HG02943 (cell line): ENCODE measurements around the gene GPM6B.
"Not testable (repeated sequence)": the region's sequence is repeated elsewhere in the genome, so short reads cannot be mapped to it uniquely, and the experiment has no call there.

Experiments
- ATAC-seq: cut with Tn5 transposase; IDR thresholded peaks from one replicate; pipeline ENCODE4 v1.9.1; 2021; ENCODE audit warnings: mild to moderate bottlenecking, low read depth, moderate library complexity; ENCODE audit not compliant: unreplicated experiment

Gene GPM6B

GRCh38 chrX:13733506-13733905 is 83.4 kb downstream of the GPM6B start:
- no peak for ATAC-seq

GRCh38 chrX:13732246-13733067 is 84.4 kb downstream of the GPM6B start:
- ATAC-seq: no peak

DNA sequence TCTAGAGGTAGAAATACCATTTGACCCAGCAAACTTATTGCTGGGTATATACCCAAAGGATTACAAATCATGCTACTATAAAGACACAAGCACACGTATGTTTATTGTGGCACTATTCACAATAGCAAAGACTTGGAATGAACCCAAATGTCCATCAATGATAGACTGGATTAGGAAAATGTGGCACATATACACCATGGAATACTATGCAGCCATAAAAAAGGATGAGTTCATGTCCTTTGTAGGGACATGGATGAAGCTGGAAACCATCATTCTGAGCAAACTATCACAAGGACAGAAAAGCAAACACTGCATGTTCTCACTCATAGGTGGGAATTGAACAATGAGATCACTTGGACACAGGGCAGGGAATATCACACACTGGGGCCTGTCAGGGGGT is 86.4 kb downstream of the GPM6B start:
- ATAC-seq: not testable (repeated sequence)

- ATAC-seq: not testable (repeated sequence)
Observed at GRCh38 chrX:13726583-13726982, 90.3 kb downstream of the GPM6B start.

- ATAC-seq: not testable (repeated sequence)
Observed at GRCh38 chrX:13724878-13725277, 92.0 kb downstream of the GPM6B start.

DNA sequence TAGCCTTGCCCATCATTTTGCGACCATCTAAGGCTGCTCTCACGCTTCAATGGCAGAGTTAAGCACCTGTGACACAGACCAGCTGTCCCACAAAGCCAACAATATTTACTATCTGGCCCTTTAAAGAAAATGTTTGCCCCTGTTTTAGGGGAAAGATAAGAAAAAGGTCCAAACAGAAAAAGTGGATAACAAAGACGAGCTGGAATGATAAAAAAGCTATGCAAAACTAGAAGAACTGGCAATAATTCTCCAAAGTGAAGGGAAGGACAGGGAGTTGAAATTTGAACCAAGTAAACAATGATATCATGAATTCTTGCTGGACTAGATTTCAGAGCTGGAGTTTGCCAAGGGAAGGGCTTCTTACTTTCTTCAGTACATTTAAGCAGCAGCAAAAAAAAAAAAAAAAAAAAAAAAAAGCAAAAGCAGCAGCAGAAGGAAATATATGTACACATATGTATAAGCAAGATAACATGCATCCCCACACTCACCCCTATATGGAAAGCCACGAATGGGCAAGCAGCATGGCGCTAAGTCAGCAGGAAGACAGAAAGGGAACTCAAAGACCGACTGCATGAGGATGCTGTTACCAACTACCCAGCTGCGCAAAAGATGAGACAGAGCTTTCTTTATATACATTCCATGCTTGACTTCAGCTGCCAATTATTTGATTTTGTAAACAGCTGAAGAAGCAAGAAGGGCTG is 94.9 kb downstream of the GPM6B start:
- no peak for ATAC-seq

GRCh38 chrX:13721371-13721770 is 95.5 kb downstream of the GPM6B start:
- ATAC-seq: no peak
